ENCODE data around the gene JAK1.

The JAK1 gene

GRCh38 chr1:64857347-64857746 lies 109.0 kb downstream of the JAK1 start:
- DNase-seq = no peak

GRCh38 chr1:64856553-64856952 lies 109.8 kb downstream of the JAK1 start:
- no peak for DNase-seq

DNA sequence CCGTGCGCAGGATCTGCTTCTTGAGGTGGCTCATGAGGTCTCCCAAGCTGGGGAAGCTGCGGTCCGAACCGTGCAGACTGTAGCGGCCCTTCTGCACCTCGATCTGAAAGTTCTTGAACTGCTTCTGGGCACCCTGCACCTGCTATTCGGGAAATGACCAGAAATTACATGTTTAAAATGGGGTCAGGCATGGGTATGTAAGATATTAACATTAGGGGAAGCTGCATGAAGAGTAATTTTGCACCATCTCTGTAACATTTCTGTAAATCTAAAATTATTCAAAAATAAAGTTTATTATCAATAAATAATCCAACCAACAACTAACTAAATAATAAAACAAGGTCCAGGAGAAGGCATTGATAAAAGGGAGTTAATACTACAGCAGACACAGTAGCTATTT lies 110.8 kb downstream of the JAK1 start:
- no peak for DNase-seq

- DNase-seq = no peak
Observed at GRCh38 chr1:64854674-64855073, 111.7 kb downstream of the JAK1 start.

- DNase-seq = no peak
Observed at GRCh38 chr1:64851664-64852063, 114.7 kb downstream of the JAK1 start.

- DNase-seq = no peak
Observed at GRCh38 chr1:64850846-64851245, 115.5 kb downstream of the JAK1 start.

DNA sequence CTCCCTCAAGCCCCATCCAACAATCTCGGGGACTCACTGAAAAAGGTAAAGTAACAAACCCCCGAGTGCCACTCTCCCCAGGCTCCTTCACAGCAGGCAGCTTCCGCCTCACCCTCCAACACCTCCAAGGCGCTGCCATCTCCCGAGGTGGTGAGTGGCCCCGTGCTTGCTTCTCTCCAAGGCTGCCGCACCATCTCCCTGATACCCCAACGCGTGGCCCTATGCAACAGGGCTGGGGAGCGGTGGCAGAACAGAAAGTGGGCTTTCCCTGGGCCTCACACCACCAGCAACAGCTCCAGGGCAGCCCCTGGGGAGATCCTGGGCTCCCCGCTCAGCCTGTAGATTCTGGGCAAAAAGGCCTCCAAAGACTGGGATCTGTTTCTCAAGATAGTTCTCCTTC lies 116.4 kb downstream of the JAK1 start:
- no peak for DNase-seq

GRCh38 chr1:64848803-64849202 lies 117.5 kb downstream of the JAK1 start:
- no peak for DNase-seq

- DNase-seq = no peak
Observed at GRCh38 chr1:64848136-64848535, 118.2 kb downstream of the JAK1 start.

- no peak for DNase-seq
Observed at GRCh38 chr1:64847666-64848065, 118.7 kb downstream of the JAK1 start.

- DNase-seq = no peak
Observed at GRCh38 chr1:64846573-64847430, 119.5 kb downstream of the JAK1 start.

- no peak for DNase-seq
Observed at GRCh38 chr1:64845831-64846425, 120.4 kb downstream of the JAK1 start.

GRCh38 chr1:64844609-64845008 lies 121.7 kb downstream of the JAK1 start:
- DNase-seq = no peak

DNA sequence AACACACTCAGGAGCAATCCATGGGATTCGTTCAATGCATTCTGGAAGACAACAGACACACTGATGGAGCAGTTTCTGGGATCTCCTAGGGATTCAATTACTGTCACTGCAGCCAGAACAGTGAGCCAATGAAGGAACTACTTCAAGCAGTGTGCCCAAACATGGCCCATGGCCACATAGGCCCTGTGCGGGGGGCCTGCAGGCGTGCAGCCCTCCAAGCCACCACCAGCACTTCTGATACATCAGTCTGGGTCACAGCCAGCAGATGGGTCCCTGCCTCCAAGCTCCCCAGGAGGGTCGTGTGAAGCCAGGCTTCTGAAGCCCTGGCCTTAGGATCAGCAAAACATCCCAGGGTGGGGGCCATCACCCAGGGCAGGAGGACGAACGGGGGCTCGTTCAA lies 122.2 kb downstream of the JAK1 start:
- DNase-seq = no peak

DNA sequence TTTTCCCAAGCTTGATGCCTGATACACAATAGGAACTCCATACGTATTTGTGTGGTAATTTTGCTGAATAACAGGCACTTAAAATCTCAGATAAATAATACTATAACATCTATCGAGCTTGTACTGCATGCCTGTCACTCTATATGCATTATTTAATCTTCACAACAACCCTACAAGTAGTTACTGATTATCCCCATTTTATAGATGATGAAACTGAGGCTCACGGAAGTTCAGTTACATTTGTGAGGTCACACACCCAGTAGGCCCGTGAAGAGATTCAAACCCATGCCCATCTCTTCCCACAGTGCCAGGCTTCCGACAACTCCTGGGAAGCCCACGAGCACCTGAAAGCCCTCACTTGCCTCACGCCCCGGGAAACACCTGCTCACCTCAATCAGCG lies 122.7 kb downstream of the JAK1 start:
- DNase-seq = no peak

DNA sequence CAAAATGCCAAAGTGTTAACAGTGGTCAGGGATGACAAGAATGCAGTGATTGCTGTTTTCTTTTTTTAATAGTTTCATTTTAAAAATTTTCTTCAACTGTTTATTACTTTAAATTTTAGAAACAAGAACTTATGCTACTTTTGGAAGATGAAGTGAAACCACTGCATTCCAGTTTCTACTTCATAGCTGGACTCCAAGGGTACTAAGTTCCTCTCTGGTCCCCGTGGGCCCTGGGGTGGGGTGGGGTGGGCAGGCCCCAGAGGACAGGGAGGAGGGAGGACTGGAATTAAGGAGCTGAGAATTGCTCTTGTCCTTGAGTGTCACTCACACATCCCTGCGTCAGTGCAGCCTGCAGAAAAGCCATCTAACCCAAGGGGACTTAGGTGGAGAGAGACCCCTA lies 124.1 kb downstream of the JAK1 start:
- no peak for DNase-seq

GRCh38 chr1:64841330-64842065 lies 124.9 kb downstream of the JAK1 start:
- DNase-seq = no peak

DNA sequence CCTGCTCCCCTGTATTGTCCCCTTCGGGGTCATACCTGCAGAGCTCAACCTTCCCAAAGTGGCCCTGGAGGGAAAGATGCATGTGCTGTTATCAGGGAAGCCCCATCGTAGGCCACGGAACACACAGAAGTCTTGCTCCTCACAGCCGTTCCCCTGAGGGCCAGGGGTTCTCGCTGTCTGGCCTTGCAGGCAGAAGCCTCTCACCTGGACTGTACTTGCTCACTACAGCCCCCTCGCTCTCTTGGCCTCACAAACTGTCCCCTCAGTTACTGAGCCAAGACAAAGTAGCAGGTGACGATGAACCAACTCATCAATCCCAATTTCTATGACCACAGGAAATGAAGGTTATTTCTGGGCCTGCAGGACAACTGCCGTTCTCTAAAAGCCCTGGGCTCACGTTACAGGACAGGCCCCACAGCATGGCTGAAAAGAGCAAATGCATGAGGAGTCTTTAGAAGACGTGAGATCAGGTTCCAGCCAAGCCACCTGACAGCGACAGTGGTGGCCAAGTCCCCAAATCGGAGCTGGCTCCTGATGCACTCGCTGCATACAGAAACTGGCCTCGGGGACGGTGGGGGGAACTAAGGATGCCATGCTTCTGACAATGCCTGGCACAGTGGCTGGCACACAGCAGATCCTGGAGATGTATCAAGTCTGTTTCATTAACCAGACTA lies 126.5 kb downstream of the JAK1 start:
- DNase-seq = no peak

DNA sequence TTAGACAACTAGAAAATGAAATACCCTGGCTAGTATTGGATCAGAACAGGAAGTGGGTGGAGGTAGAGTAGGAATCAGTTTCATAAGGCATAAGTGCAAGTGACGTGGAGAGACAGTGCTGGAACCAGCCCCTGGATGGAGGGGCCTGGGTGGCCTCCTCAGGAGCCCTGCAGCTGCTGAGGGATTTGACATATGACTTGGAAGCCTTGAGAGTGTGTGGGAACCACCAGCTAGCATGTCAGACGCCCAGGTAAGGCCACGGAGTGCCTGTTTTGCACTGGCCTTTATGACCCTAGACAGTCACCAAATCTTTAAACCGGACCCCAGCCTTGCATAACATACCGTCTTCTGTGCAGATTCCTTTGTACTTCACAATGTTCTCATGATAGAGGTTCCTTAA lies 127.1 kb downstream of the JAK1 start:
- DNase-seq = no peak

GRCh38 chr1:64838486-64838885 lies 127.9 kb downstream of the JAK1 start:
- no peak for DNase-seq

DNA sequence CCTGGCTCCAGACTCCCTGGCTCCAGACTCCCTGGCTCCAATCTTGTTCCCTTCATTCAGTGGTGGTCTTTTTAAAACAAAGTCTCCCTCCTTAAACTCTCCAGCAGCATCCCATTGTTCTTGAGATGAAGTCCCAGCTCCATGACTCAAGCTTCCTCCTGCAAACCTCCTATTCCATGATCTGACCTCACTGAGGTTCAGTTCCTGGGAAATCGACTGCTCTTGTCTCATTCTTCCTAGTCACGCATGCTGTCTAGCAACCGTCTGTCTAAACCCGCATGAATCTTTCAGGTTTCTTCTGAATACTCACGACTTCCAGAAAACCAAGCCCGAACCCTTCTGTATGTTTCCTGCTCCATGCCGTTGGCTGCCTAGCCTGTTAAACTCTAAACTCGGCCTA lies 129.5 kb downstream of the JAK1 start:
- no peak for DNase-seq

DNA sequence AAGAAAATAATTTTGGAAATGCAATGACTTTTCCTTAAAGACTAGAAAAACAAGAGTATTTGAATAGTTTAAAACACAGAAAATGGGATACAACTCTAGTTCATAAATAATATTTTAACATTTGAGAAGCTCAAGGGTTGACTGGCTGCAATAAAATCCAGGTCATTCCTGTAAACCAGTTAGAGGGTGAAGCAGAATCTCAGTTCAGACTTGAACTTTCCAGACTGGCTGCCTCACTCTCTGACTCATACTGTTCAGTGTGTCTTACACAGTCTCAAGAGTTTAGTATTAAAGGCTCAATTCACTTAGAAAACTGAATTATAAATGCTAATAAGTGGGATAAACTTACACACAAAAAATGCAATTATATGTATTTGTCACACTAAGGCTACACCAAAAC lies 131.6 kb downstream of the JAK1 start:
- DNase-seq = no peak

- no peak for DNase-seq
Observed at GRCh38 chr1:64830030-64830651, 136.2 kb downstream of the JAK1 start.
